Natural killer cell (primary cell): ENCODE measurements around the gene SLC2A13. TPM values are rescaled to one million over a fixed set of nuclear protein-coding genes. Genes with fewer than 3 reads are reported as not detected.
"Not testable (repeated sequence)": the region's sequence is repeated elsewhere in the genome, so short reads cannot be mapped to it uniquely, and the experiment has no call there.

ENCODE experiments used
- ATAC-seq, 3 donors: fragments of 150-1000 bp in 2 of 3; fragments of 200-7000 bp in 1 of 3; cut with Tn5 transposase; 1 replicate in 1 of 3; 2 replicates in 2 of 3; pipeline ENCODE4 v1.10.0; 2021; ENCODE audit warnings: mild to moderate bottlenecking in 2 of 3, moderate library complexity in 2 of 3
- DNase-seq, 2 donors: peaks; one replicate each; pipeline versions ENCODE4 v3.0.0 to v3.0.0-alpha.2; 2013 to 2021; ENCODE audit warnings: mixed read lengths in 1 of 2
- H3K27ac ChIP-seq: one replicate; pipeline ENCODE4 v1.5.1; 2013; ENCODE audit warnings: mild to moderate bottlenecking, low read length
- H3K27me3 ChIP-seq: one replicate; pipeline ENCODE4 v1.6.1; 2013; ENCODE audit warnings: low read length; ENCODE audit not compliant: control insufficient read depth, insufficient read depth
- H3K36me3 ChIP-seq: one replicate; pipeline ENCODE4 v1.6.1; 2013; ENCODE audit warnings: low read length; ENCODE audit not compliant: control insufficient read depth, insufficient read depth
- H3K4me1 ChIP-seq: one replicate; pipeline ENCODE4 v1.6.1; 2013; ENCODE audit warnings: low read length; ENCODE audit not compliant: control insufficient read depth, insufficient read depth
- H3K4me3 ChIP-seq: one replicate; pipeline ENCODE4 v1.5.1; 2013; ENCODE audit warnings: low read length
- H3K9me3 ChIP-seq: one replicate; pipeline ENCODE4 v1.6.1; 2013; ENCODE audit warnings: low read length; ENCODE audit not compliant: control insufficient read depth, insufficient read depth
- H3K27ac Mint-ChIP-seq, 2 donors: one replicate each; pipeline ENCODE4 v1.8.0; 2022; ENCODE audit warnings: mild to moderate bottlenecking in 2 of 2, mixed read lengths in 2 of 2, moderate library complexity in 1 of 2
- H3K27me3 Mint-ChIP-seq, 2 donors: one replicate each; pipeline ENCODE4 v1.8.0; 2022; ENCODE audit warnings: low read depth in 2 of 2, mixed read lengths in 2 of 2
- H3K36me3 Mint-ChIP-seq: one replicate; pipeline ENCODE4 v1.8.0; 2022; ENCODE audit warnings: mixed read lengths
- H3K4me1 Mint-ChIP-seq, 2 donors: one replicate each; pipeline ENCODE4 v1.8.0; 2022; ENCODE audit warnings: mixed read lengths in 2 of 2
- H3K4me3 Mint-ChIP-seq: one replicate; pipeline ENCODE4 v1.8.0; 2022; ENCODE audit warnings: mild to moderate bottlenecking, moderate library complexity, mixed read lengths
- H3K9me3 Mint-ChIP-seq, 2 donors: one replicate each; pipeline ENCODE4 v1.8.0; 2022; ENCODE audit warnings: mixed read lengths in 2 of 2
- WGBS: methylation state at CpG from one replicate; pipeline ENCODE4 v1.1.7; 2013; ENCODE audit warnings: missing lambda C conversion rate; ENCODE audit not compliant: insufficient coverage; 5-methylcytosine and 5-hydroxymethylcytosine counted together
- intact Hi-C: fragments of 100-400 bp; cut with micrococcal nuclease; formaldehyde crosslinking; loops from one replicate; pipeline ENCODE4 v1.14.2; 2022
- total RNA-seq, 4 donors: library from RNA; stranded (reverse); fragments of 120-200 nt in 1 of 4; gene quantifications; one replicate each; pipeline versions ENCODE4 v1.2.3 to v1.2.4, GENCODE V29; 2013 to 2022
- TF ChIP-seq, protein P1 (sequence below): fragments of 200-600 bp; IDR thresholded peaks from one replicate; pipeline ENCODE4 v1.8.0; 2022; ENCODE audit warnings: antibody characterized with exemption

The SLC2A13 gene
- total RNA-seq, 3 donors from 2014 or later (not counting 1 experiment from before 2014, with no cell fraction given): 6.0 to 10.9 (median 8.7) TPM

DNA sequence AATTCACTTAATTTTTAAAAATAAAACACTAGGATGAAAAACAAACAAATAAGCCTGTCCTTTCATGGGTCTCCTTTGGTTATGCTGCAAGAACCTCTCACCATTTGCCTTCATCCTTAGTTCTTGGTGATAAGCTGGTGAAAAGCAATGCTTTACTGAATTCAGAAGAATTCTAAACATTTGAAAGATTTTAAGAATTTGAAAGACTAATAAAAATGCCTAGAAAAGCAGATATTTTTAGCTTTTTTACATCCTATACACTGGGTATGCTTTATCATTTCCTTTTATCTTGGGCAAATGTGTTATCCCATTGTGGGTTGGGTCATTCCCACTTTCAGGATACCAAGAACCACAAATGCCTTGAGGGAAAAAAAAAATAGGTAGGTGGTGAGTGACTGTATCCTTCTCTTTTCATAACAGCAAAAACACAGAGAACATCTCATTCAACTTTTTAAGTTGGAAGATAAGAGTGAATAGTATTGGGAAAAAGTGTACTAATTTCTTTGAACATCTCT lies 289.2 kb downstream of the SLC2A13 start:
- no peak overlapping the region for H3K27ac Mint-ChIP-seq
- no peak for DNase-seq
- no peaks in the 10 kb centered on the region for H3K4me1 ChIP-seq
- no peak overlapping the region for H3K4me3 ChIP-seq
- H3K4me3 Mint-ChIP-seq: no peak overlapping the region
- no peak overlapping the region for H3K27ac ChIP-seq
- no peaks in the 10 kb centered on the region for H3K36me3 Mint-ChIP-seq
- no peaks in the 10 kb centered on the region for H3K27me3 ChIP-seq
- TF ChIP-seq, protein P1, sequence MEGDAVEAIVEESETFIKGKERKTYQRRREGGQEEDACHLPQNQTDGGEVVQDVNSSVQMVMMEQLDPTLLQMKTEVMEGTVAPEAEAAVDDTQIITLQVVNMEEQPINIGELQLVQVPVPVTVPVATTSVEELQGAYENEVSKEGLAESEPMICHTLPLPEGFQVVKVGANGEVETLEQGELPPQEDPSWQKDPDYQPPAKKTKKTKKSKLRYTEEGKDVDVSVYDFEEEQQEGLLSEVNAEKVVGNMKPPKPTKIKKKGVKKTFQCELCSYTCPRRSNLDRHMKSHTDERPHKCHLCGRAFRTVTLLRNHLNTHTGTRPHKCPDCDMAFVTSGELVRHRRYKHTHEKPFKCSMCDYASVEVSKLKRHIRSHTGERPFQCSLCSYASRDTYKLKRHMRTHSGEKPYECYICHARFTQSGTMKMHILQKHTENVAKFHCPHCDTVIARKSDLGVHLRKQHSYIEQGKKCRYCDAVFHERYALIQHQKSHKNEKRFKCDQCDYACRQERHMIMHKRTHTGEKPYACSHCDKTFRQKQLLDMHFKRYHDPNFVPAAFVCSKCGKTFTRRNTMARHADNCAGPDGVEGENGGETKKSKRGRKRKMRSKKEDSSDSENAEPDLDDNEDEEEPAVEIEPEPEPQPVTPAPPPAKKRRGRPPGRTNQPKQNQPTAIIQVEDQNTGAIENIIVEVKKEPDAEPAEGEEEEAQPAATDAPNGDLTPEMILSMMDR: no peak
- no peak for ATAC-seq
- no peaks in the 10 kb centered on the region for H3K4me1 Mint-ChIP-seq
- H3K27me3 Mint-ChIP-seq: no peaks in the 10 kb centered on the region
- intact Hi-C loops: no loop called here
- H3K9me3 Mint-ChIP-seq: peaks cover 2 to 3% of the 10 kb centered on the region in 2 donors
- no peaks in the 10 kb centered on the region for H3K36me3 ChIP-seq
- H3K9me3 ChIP-seq: no peaks in the 10 kb centered on the region

DNA sequence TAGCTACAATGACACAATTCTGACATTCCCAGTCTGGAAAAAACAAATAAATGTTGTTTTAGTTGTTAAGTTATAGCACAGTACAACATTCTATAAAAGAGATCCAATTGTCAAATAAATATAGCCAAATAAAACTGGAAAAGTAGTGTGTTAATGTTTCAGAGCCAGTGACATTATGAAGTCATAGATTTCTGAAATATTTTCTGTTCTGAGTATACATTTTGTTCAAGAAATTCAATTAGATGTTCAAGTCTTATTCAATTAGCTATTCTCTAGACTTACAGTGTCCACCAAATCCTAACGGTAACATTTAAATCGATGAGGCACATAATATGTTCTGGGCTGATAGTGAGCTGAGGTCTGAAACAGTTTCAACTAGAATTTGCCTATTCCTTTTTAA lies 290.1 kb downstream of the SLC2A13 start:
- Mint-ChIP-seq H3K27ac (no peak overlapping the region), H3K27me3 (no peaks in the 10 kb centered on the region), H3K9me3 (peaks cover 2 to 4% of the 10 kb centered on the region in 2 donors), H3K36me3 (no peaks in the 10 kb centered on the region), H3K4me1 (no peaks in the 10 kb centered on the region), H3K4me3 (no peak overlapping the region)
- WGBS: no CpG with 5 or more reads among the region's 2 CpGs
- ATAC-seq (no peak), DNase-seq (no peak)
- no peaks in the 10 kb centered on the region for H3K9me3 ChIP-seq
- H3K4me1 ChIP-seq: no peaks in the 10 kb centered on the region
- intact Hi-C loops: no loop called here
- no peaks in the 10 kb centered on the region for H3K27me3 ChIP-seq
- no peak overlapping the region for H3K27ac ChIP-seq
- H3K36me3 ChIP-seq: no peaks in the 10 kb centered on the region
- TF ChIP-seq, protein P1: no peak
- H3K4me3 ChIP-seq: no peak overlapping the region

DNA sequence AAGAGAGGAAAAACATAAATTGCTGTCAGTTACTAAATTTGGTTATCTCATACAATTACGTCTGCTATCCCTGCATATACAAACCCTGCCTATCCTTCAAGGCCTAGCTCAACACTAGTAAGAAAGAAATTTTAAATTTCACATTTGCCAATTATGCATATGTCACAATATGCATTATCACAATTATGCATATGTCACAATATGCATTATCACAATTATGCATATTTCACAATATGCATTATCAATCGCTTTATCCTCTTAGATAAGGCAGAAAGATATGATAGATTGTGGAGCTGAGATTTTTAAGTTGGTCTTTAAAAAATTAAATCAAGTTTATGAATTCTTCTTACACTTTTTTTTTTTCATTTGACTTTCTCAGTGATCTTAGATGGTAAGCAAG lies 291.3 kb downstream of the SLC2A13 start:
- TF ChIP-seq, protein P1: no peak
- no peaks in the 10 kb centered on the region for H3K4me1 Mint-ChIP-seq
- no peak overlapping the region for H3K4me3 ChIP-seq
- H3K4me3 Mint-ChIP-seq: no peak overlapping the region
- no peak overlapping the region for H3K27ac ChIP-seq
- H3K27me3 ChIP-seq: no peaks in the 10 kb centered on the region
- no peaks in the 10 kb centered on the region for H3K9me3 ChIP-seq
- ATAC-seq (no peak), DNase-seq (no peak)
- no peaks in the 10 kb centered on the region for H3K27me3 Mint-ChIP-seq
- H3K9me3 Mint-ChIP-seq: peaks cover 2 to 6% of the 10 kb centered on the region in 2 donors
- intact Hi-C loops: no loop called here
- H3K27ac Mint-ChIP-seq: no peak overlapping the region
- no peaks in the 10 kb centered on the region for H3K4me1 ChIP-seq
- H3K36me3 ChIP-seq: no peaks in the 10 kb centered on the region
- H3K36me3 Mint-ChIP-seq: no peaks in the 10 kb centered on the region
- WGBS: 82% methylated on average over 1 of the region's 2 CpGs

DNA sequence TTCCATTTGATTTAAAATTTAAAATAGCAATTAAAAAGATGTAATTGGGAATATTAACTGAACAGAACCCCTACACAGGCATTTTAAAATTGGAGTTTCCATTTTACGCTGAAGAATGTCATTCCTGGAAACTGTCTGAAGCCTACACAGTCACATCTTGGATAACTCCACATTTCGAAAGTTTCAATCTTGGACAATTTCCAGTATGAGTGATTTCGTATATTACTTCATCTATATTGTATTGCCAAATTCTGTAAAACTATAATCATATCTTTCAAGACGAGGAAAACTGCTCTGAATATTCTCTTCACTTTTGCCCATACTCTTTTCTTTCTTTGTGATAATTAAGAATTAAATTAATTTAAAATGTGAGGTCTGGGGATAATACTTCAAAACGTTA lies 292.1 kb downstream of the SLC2A13 start:
- Mint-ChIP-seq H3K27ac (no peak overlapping the region), H3K4me1 (no peaks in the 10 kb centered on the region), H3K4me3 (no peak overlapping the region), H3K36me3 (no peaks in the 10 kb centered on the region), H3K27me3 (no peaks in the 10 kb centered on the region), H3K9me3 (peaks cover 2 to 6% of the 10 kb centered on the region in 2 donors)
- H3K4me1 ChIP-seq: no peaks in the 10 kb centered on the region
- H3K27ac ChIP-seq: no peak overlapping the region
- no peak overlapping the region for H3K4me3 ChIP-seq
- intact Hi-C loops: no loop called here
- no peak for DNase-seq
- TF ChIP-seq, protein P1: no peak
- no peaks in the 10 kb centered on the region for H3K9me3 ChIP-seq
- WGBS: 95% methylated on average over 2 of the region's 5 CpGs
- ATAC-seq: no peak
- H3K36me3 ChIP-seq: no peaks in the 10 kb centered on the region
- no peaks in the 10 kb centered on the region for H3K27me3 ChIP-seq

DNA sequence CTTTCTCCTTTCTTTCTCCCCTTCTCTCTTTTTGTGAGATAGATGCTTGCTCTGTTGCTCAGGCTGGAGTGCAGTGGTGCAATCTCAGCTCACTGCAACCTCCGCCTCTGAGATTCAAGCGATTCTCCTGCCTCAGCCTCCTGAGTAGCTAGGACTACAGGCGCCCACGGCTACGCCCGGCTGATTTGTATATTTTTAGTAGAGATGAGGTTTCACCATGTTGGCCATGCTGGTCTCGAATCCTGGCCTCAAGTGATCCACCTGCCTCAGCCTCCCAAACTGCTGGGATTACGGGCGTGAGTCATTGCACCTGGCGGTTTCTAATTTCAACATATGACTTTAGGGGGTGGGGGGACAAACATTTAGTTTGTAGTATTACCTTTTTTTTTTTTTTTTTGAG lies 293.4 kb downstream of the SLC2A13 start:
- H3K4me1 Mint-ChIP-seq, H3K4me1 ChIP-seq, H3K36me3 ChIP-seq, H3K9me3 Mint-ChIP-seq, H3K36me3 Mint-ChIP-seq, ATAC-seq, H3K27ac ChIP-seq, H3K9me3 ChIP-seq, H3K27ac Mint-ChIP-seq, H3K27me3 Mint-ChIP-seq, H3K27me3 ChIP-seq, H3K4me3 ChIP-seq, H3K4me3 Mint-ChIP-seq, intact Hi-C loops, DNase-seq: not testable (repeated sequence)
- WGBS: 95% methylated on average over 7 of the region's 10 CpGs
